NB4 (cell line): ENCODE results near the gene CORO2A.

Experiments used
- DNase-seq: peaks from one replicate; pipeline ENCODE4 v3.0.0; 2010; ENCODE audit warnings: low read depth
- H3K4me3 ChIP-seq: one replicate; pipeline ENCODE4 v1.5.1; 2011; ENCODE audit warnings: mild to moderate bottlenecking, low read depth, low read length, moderate library complexity
- MAX ChIP-seq: IDR thresholded peaks from 2 replicates; pipeline ENCODE4 v1.6.1; 2011; ENCODE audit warnings: low read depth, low read length
- MYC ChIP-seq: IDR thresholded peaks from 2 replicates; pipeline ENCODE4 v1.6.1; 2011; ENCODE audit warnings: low read depth, low read length
- POLR2A ChIP-seq: IDR thresholded peaks from 2 replicates; pipeline ENCODE4 v1.6.1; 2011; ENCODE audit warnings: mild to moderate bottlenecking; ENCODE audit not compliant: insufficient read length; ENCODE audit errors: extremely low read depth
- TF ChIP-seq, protein P1 (sequence below): IDR thresholded peaks from one replicate; pipeline ENCODE4 v1.5.1; 2012; ENCODE audit warnings: low read depth, low read length

Gene CORO2A

DNA sequence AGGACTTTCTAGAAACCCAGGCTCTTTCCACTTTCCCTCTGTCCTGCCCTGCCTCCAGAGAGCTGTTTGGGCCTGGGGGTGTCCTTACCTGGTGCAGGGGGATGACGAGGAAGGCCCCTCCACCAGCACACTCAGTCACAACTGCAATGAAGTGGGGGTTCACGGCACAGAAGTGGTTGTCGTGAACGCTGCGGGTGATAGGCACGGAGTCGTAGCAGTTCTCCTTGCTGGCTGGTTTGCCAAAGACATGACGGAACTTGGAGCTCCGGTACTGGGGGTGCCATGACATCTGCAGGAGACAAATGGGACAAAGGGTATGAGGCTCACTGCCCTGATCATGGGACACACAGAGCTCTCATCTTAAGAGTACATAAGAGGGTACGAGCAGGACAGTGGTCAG, 35.1 kb downstream of the CORO2A start:
- DNase-seq, result no peak
- TF ChIP-seq MYC, result no peak
- no peak for TF ChIP-seq POLR2A
- TF ChIP-seq, protein P1, sequence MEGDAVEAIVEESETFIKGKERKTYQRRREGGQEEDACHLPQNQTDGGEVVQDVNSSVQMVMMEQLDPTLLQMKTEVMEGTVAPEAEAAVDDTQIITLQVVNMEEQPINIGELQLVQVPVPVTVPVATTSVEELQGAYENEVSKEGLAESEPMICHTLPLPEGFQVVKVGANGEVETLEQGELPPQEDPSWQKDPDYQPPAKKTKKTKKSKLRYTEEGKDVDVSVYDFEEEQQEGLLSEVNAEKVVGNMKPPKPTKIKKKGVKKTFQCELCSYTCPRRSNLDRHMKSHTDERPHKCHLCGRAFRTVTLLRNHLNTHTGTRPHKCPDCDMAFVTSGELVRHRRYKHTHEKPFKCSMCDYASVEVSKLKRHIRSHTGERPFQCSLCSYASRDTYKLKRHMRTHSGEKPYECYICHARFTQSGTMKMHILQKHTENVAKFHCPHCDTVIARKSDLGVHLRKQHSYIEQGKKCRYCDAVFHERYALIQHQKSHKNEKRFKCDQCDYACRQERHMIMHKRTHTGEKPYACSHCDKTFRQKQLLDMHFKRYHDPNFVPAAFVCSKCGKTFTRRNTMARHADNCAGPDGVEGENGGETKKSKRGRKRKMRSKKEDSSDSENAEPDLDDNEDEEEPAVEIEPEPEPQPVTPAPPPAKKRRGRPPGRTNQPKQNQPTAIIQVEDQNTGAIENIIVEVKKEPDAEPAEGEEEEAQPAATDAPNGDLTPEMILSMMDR, result no peak
- TF ChIP-seq MAX, result no peak
- H3K4me3 ChIP-seq, result no peak overlapping the region

GRCh38 chr9:98154678-98155077, 37.8 kb downstream of the CORO2A start:
- no peak overlapping the region for H3K4me3 ChIP-seq
- TF ChIP-seq MAX (no peak), POLR2A (no peak), MYC (no peak)
- TF ChIP-seq, protein P1, result no peak
- no peak for DNase-seq

- no peak for TF ChIP-seq POLR2A
- DNase-seq, result no peak
- H3K4me3 ChIP-seq, result no peak overlapping the region
Measured at GRCh38 chr9:98152526-98152925, 39.9 kb downstream of the CORO2A start.

DNA sequence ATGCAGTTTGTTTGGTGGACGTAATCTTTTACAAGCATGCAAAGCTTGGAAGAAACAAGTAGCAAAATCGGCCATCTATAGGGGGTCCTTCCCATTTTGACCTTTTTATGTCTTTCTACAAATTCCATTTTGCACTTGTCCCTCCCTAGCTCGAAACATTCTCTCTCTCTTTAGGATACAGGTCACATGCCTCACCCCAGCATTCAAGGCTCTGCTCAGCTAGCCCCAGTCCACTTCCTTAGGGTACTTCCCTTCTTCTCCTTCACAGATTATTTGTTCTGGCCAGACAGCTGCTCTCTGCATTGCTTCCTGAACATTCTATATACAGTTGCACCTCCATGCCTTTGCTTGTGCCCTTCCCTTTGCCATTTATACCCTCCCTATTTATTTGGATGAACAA, 41.7 kb downstream of the CORO2A start:
- H3K4me3 ChIP-seq, result no peak overlapping the region
- peak; percentile 35 for DNase-seq
- TF ChIP-seq POLR2A, result no peak
- TF ChIP-seq, protein P1, result no peak
- no peak for TF ChIP-seq MYC
- no peak for TF ChIP-seq MAX

- peak; percentile 32 for DNase-seq
- no peak overlapping the region for H3K4me3 ChIP-seq
- TF ChIP-seq MAX, result peak; percentile 58
- no peak for TF ChIP-seq MYC
- TF ChIP-seq, protein P1, result no peak
- TF ChIP-seq POLR2A, result no peak
Measured at GRCh38 chr9:98150164-98150563, 42.3 kb downstream of the CORO2A start.

DNA sequence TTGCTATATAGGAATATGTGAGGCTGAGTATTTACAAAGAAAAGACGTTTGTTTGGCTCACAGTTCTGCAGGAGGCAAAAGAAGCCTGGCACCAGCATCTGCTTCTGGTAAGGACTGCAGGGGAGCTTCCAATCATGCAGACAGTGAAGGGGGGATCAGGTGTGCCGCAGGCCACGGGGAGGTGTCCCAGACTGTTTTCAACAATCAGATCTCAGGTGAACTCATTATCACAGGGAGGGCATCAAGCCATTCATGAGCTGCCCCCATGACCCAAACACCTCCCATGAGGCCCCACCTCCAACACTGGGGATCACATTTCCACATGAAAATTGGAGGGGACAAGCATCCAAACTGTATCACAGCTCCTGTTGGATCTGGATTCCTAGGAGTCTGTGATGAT, 43.0 kb downstream of the CORO2A start:
- TF ChIP-seq MAX, result no peak
- no peak for TF ChIP-seq POLR2A
- TF ChIP-seq, protein P1, result no peak
- TF ChIP-seq MYC, result no peak
- H3K4me3 ChIP-seq, result no peak overlapping the region
- no peak for DNase-seq
